SK-N-SH (cell line): Measurements from ENCODE around the gene RMI1. TPM values are rescaled to one million over a fixed set of nuclear protein-coding genes. Genes with fewer than 3 reads are reported as not detected.
A peak's percentile ranks its signal among the peaks of the same experiment; 100 is the strongest.

Experiments
- ELF1 ChIP-seq: IDR thresholded peaks from 2 replicates; pipeline ENCODE4 v1.4.0; 2012
- EP300 ChIP-seq, 2 experiments: IDR thresholded peaks; 2 replicates each; pipeline versions ENCODE4 v1.4.0 to v1.6.1; 2012; ENCODE audit warnings: borderline replicate concordance in 1 of 2, low read depth in 1 of 2, low read length in 1 of 2
- FOXM1 ChIP-seq: IDR thresholded peaks from 2 replicates; pipeline ENCODE4 v1.4.0; 2012; ENCODE audit warnings: low read depth, mild to moderate bottlenecking
- GABPA ChIP-seq: IDR thresholded peaks from 2 replicates; pipeline ENCODE4 v1.4.0; 2012; ENCODE audit warnings: low read depth, mild to moderate bottlenecking
- MEF2A ChIP-seq: IDR thresholded peaks from 2 replicates; pipeline ENCODE4 v1.4.0; 2012; ENCODE audit warnings: low read depth, borderline replicate concordance
- PBX3 ChIP-seq: IDR thresholded peaks from 2 replicates; pipeline ENCODE4; 2012
- POLR2AphosphoS5 ChIP-seq: IDR thresholded peaks from 2 replicates; pipeline ENCODE4 v1.6.1; 2012; ENCODE audit warnings: low read depth, low read length
- RCOR1 ChIP-seq: fragments of 150-350 bp; IDR thresholded peaks from 2 replicates; pipeline ENCODE4 v1.6.1; 2017; ENCODE audit warnings: antibody characterized with exemption, low read length
- REST ChIP-seq: IDR thresholded peaks from 2 replicates; pipeline ENCODE4 v1.6.1; 2012; ENCODE audit warnings: mild to moderate bottlenecking, low read depth, low read length, moderate library complexity
- RXRA ChIP-seq: IDR thresholded peaks from 2 replicates; pipeline ENCODE4 v1.4.0; 2012; ENCODE audit warnings: low read depth, mild to moderate bottlenecking, borderline replicate concordance
- SMC3 ChIP-seq: IDR thresholded peaks from 2 replicates; pipeline ENCODE4 v1.6.1; 2012; ENCODE audit warnings: low read depth, low read length, improper control_type of control experiment
- TAF1 ChIP-seq: IDR thresholded peaks from 2 replicates; pipeline ENCODE4 v1.6.1; 2012; ENCODE audit warnings: low read depth, mild to moderate bottlenecking, low read length, moderate library complexity, borderline replicate concordance
- polyA plus RNA-seq, 3 experiments: library from polyadenylated mRNA; depleted of rRNA; stranded (reverse); fragments of >200 nt; gene quantifications; 2 replicates each; pipeline ENCODE4 v1.2.3, GENCODE V29; 2012
- TF ChIP-seq, protein P1 (sequence below): fragments of 200-600 bp; sonication (generic); IDR thresholded peaks from 2 replicates; pipeline ENCODE4 v1.6.1; 2017; ENCODE audit warnings: antibody characterized with exemption, mild to moderate bottlenecking, moderate library complexity
- TF ChIP-seq, protein P2 (sequence below): IDR thresholded peaks from 2 replicates; pipeline ENCODE4 v1.4.0; 2012; ENCODE audit warnings: low read depth, borderline replicate concordance
- TF ChIP-seq, protein P3 (sequence below): IDR thresholded peaks from 2 replicates; pipeline ENCODE4 v1.4.0; 2012; ENCODE audit warnings: low read depth

Gene RMI1
- polyA plus RNA-seq, 1 of the 3 experiments (the other 2 are of a cell fraction) = 1.0 TPM

GRCh38 chr9:83956436-83957247, 24.0 kb upstream of the RMI1 start (continued):
- TF ChIP-seq POLR2AphosphoS5 (peak; percentile 89), REST (no peak), RCOR1 (no peak), EP300 (IDR thresholded peaks at IDR 0.05; ENCODE audit: borderline replicate concordance in 1 of 2, low read depth in 1 of 2, low read length in 1 of 2) (no peak), TAF1 (peak; percentile 50; the same call in 1 of the 2 replicates), SMC3 (no peak), GABPA (peak; percentile 83), FOXM1 (no peak), PBX3 (no peak), ELF1 (peak; percentile 87), MEF2A (no peak), RXRA (no peak)
- TF ChIP-seq, protein P1, sequence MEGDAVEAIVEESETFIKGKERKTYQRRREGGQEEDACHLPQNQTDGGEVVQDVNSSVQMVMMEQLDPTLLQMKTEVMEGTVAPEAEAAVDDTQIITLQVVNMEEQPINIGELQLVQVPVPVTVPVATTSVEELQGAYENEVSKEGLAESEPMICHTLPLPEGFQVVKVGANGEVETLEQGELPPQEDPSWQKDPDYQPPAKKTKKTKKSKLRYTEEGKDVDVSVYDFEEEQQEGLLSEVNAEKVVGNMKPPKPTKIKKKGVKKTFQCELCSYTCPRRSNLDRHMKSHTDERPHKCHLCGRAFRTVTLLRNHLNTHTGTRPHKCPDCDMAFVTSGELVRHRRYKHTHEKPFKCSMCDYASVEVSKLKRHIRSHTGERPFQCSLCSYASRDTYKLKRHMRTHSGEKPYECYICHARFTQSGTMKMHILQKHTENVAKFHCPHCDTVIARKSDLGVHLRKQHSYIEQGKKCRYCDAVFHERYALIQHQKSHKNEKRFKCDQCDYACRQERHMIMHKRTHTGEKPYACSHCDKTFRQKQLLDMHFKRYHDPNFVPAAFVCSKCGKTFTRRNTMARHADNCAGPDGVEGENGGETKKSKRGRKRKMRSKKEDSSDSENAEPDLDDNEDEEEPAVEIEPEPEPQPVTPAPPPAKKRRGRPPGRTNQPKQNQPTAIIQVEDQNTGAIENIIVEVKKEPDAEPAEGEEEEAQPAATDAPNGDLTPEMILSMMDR = no peak
- TF ChIP-seq, protein P2, sequence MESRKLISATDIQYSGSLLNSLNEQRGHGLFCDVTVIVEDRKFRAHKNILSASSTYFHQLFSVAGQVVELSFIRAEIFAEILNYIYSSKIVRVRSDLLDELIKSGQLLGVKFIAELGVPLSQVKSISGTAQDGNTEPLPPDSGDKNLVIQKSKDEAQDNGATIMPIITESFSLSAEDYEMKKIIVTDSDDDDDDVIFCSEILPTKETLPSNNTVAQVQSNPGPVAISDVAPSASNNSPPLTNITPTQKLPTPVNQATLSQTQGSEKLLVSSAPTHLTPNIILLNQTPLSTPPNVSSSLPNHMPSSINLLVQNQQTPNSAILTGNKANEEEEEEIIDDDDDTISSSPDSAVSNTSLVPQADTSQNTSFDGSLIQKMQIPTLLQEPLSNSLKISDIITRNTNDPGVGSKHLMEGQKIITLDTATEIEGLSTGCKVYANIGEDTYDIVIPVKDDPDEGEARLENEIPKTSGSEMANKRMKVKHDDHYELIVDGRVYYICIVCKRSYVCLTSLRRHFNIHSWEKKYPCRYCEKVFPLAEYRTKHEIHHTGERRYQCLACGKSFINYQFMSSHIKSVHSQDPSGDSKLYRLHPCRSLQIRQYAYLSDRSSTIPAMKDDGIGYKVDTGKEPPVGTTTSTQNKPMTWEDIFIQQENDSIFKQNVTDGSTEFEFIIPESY = 0 out of 2 replicates have a peak, but pooled peaks have one; percentile 32
- TF ChIP-seq, protein P3, sequence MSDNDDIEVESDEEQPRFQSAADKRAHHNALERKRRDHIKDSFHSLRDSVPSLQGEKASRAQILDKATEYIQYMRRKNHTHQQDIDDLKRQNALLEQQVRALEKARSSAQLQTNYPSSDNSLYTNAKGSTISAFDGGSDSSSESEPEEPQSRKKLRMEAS = peak; percentile 64
